H1 (cell line): Measurements from ENCODE around the gene MOB3B. TPM values are rescaled to one million over a fixed set of nuclear protein-coding genes. Genes with fewer than 3 reads are reported as not detected.
A peak's percentile ranks its signal among the peaks of the same experiment; 100 is the strongest.

Experiments used
- CTCF ChIA-PET: fragments of 300-600 bp; sonication (Branson Sonifier 250); formaldehyde crosslinking; loops from one replicate; lab custom pipeline; 2021; ENCODE audit not compliant: partially characterized antibody; lab: Charles Lee
- POLR2A ChIA-PET: fragments of 300-600 bp; sonication (Branson Sonifier 250); formaldehyde crosslinking; loops from one replicate; lab custom pipeline; 2021; ENCODE audit warnings: inconsistent platforms; ENCODE audit not compliant: partially characterized antibody; lab: Charles Lee
- DNase-seq, 2 experiments: peaks; one replicate each; pipeline versions ENCODE4 v3.0.0 to v3.0.0-alpha.2; 2010 to 2022; ENCODE audit warnings: low spot score in 2 of 2, low read depth in 1 of 2, mixed read lengths in 1 of 2
- FAIRE-seq: peaks from 2 replicates; lab custom pipeline; 2011; peaks lifted over from hg19 to GRCh38; lab: Jason Lieb, UNC
- H2AFZ ChIP-seq: 2 replicates; pipeline ENCODE4 v1.8.1; 2012; ENCODE audit warnings: low read length, inconsistent platforms
- H2AK5ac ChIP-seq: 2 replicates; pipeline ENCODE4 v1.6.1; 2013; ENCODE audit warnings: low read depth, low read length
- H2BK120ac ChIP-seq: replicated peaks from 2 replicates; pipeline ENCODE3; 2013; ENCODE audit warnings: low read depth, low read length, inconsistent platforms
- H2BK12ac ChIP-seq: 2 replicates; pipeline ENCODE4 v1.6.1; 2013; ENCODE audit warnings: low read depth, low read length
- H2BK15ac ChIP-seq: 2 replicates; pipeline ENCODE4 v1.6.1; 2013; ENCODE audit warnings: low read length
- H2BK20ac ChIP-seq: 2 replicates; pipeline ENCODE4 v1.6.1; 2013; ENCODE audit warnings: low read length
- H2BK5ac ChIP-seq: 2 replicates; pipeline ENCODE4 v1.6.1; 2013; ENCODE audit warnings: low read depth, low read length
- H3K14ac ChIP-seq: 2 replicates; pipeline ENCODE4 v1.6.1; 2013; ENCODE audit warnings: inconsistent platforms; ENCODE audit not compliant: insufficient read length
- H3K18ac ChIP-seq: 2 replicates; pipeline ENCODE4 v1.6.1; 2013; ENCODE audit warnings: low read length; ENCODE audit errors: extremely low read depth
- H3K23ac ChIP-seq: 2 replicates; pipeline ENCODE4 v1.6.1; 2013; ENCODE audit warnings: inconsistent platforms; ENCODE audit not compliant: insufficient read length
- H3K23me2 ChIP-seq: 2 replicates; pipeline ENCODE4 v1.6.1; 2013; ENCODE audit warnings: low read depth, low read length
- H3K27ac ChIP-seq: 2 replicates; pipeline ENCODE4 v1.6.1; 2011; ENCODE audit warnings: low read depth, low read length, inconsistent platforms
- H3K27me3 ChIP-seq, 4 experiments: replicated peaks in 1 of 4; 1 replicate in 1 of 4; 2 replicates in 3 of 4; pipeline versions ENCODE4 v1.6.1 to v1.8.1; 2011 to 2013; ENCODE audit warnings: low read length in 3 of 4, mild to moderate bottlenecking in 3 of 4, inconsistent platforms in 2 of 4, mixed read lengths in 2 of 4, moderate library complexity in 1 of 4; ENCODE audit not compliant: control insufficient read depth in 3 of 4, insufficient read depth in 3 of 4; ENCODE audit errors: extremely low read depth in 1 of 4
- H3K36me3 ChIP-seq, 4 experiments: 2 replicates each; pipeline versions ENCODE4 v1.6.1 to v1.8.1; 2011 to 2013; ENCODE audit warnings: mild to moderate bottlenecking in 4 of 4, low read length in 3 of 4, moderate library complexity in 2 of 4, control low read depth in 1 of 4, inconsistent platforms in 1 of 4; ENCODE audit not compliant: insufficient read depth in 4 of 4, control insufficient read depth in 2 of 4
- H3K4ac ChIP-seq: replicated peaks from 2 replicates; pipeline ENCODE3; 2013; ENCODE audit warnings: low read length, low read depth, mixed read lengths, inconsistent platforms; ENCODE audit not compliant: insufficient read length
- H3K4me1 ChIP-seq, 4 experiments: replicated peaks in 1 of 4; 1 replicate in 1 of 4; 2 replicates in 3 of 4; pipeline versions ENCODE4 v1.6.1 to v1.8.1; 2011 to 2013; ENCODE audit warnings: low read length in 3 of 4, inconsistent platforms in 2 of 4, mixed read lengths in 1 of 4; ENCODE audit not compliant: insufficient read depth in 4 of 4, control insufficient read depth in 3 of 4
- H3K4me2 ChIP-seq, 2 experiments: 2 replicates each; pipeline versions ENCODE4 v1.6.1 to v1.8.1; 2011 to 2013; ENCODE audit warnings: low read depth in 2 of 2, low read length in 2 of 2, control low read depth in 1 of 2, inconsistent platforms in 1 of 2, mild to moderate bottlenecking in 1 of 2; ENCODE audit not compliant: insufficient read depth in 1 of 2
- H3K4me3 ChIP-seq, 4 experiments: fragments of 200-600, 300-600 bp in 1 of 4; sonication (generic), shearing (Covaris generic), sonication (Bioruptor Twin) in 1 of 4; 2 replicates each; pipeline versions ENCODE4 v1.5.1 to v1.8.1; 2011 to 2016; ENCODE audit warnings: low read length in 4 of 4, low read depth in 3 of 4, control low read depth in 2 of 4, inconsistent platforms in 2 of 4, mild to moderate bottlenecking in 2 of 4, mixed read lengths in 1 of 4, moderate library complexity in 1 of 4; ENCODE audit not compliant: insufficient read depth in 2 of 4; ENCODE audit errors: extremely low read depth in 1 of 4
- H3K56ac ChIP-seq: replicated peaks from 2 replicates; pipeline ENCODE3; 2013; ENCODE audit warnings: low read depth, mild to moderate bottlenecking, mixed read lengths, low read length, inconsistent platforms; ENCODE audit not compliant: insufficient read length
- H3K79me1 ChIP-seq: 2 replicates; pipeline ENCODE4 v1.6.1; 2013; ENCODE audit warnings: low read depth, low read length, control low read depth
- H3K79me2 ChIP-seq, 2 experiments: 2 replicates each; pipeline versions ENCODE4 v1.6.1 to v1.8.1; 2012 to 2013; ENCODE audit warnings: low read length in 2 of 2, mild to moderate bottlenecking in 2 of 2, inconsistent platforms in 1 of 2; ENCODE audit not compliant: insufficient read depth in 2 of 2, control insufficient read depth in 1 of 2
- H3K9ac ChIP-seq, 4 experiments: replicated peaks in 1 of 4; 1 replicate in 1 of 4; 2 replicates in 3 of 4; pipeline versions ENCODE4 v1.6.1 to v1.8.1; 2011 to 2013; ENCODE audit warnings: low read depth in 3 of 4, low read length in 3 of 4, control low read depth in 2 of 4, mild to moderate bottlenecking in 2 of 4, moderate library complexity in 2 of 4, inconsistent platforms in 1 of 4; ENCODE audit errors: extremely low read depth in 1 of 4
- H3K9me3 ChIP-seq, 2 experiments: 2 replicates each; pipeline versions ENCODE4 v1.6.1 to v1.8.1; 2012 to 2013; ENCODE audit warnings: mild to moderate bottlenecking in 2 of 2, moderate library complexity in 2 of 2, control low read depth in 1 of 2, inconsistent platforms in 1 of 2, low read depth in 1 of 2, low read length in 1 of 2, mixed read lengths in 1 of 2; ENCODE audit not compliant: insufficient read depth in 2 of 2
- H4K20me1 ChIP-seq, 2 experiments: replicated peaks in 1 of 2; 2 replicates each; pipeline versions ENCODE3 to v1.8.1; 2011 to 2013; ENCODE audit warnings: inconsistent platforms in 2 of 2, low read length in 2 of 2, mild to moderate bottlenecking in 1 of 2; ENCODE audit not compliant: insufficient read depth in 2 of 2, control insufficient read depth in 1 of 2
- H4K5ac ChIP-seq: 2 replicates; pipeline ENCODE4 v1.6.1; 2013; ENCODE audit warnings: low read length, low read depth, mixed read lengths, inconsistent platforms; ENCODE audit not compliant: insufficient read length
- H4K8ac ChIP-seq: 2 replicates; pipeline ENCODE4 v1.8.0; 2013; ENCODE audit warnings: mild to moderate bottlenecking, moderate library complexity, low read length, inconsistent platforms; ENCODE audit not compliant: insufficient read depth; ENCODE audit errors: extremely low read depth
- H4K91ac ChIP-seq: replicated peaks from 2 replicates; pipeline ENCODE3; 2013; ENCODE audit warnings: low read length, mixed read lengths, inconsistent platforms; ENCODE audit not compliant: insufficient read length
- ASH2L ChIP-seq: fragments of 200-600, 300-600 bp; sonication (generic); IDR thresholded peaks from one replicate; pipeline ENCODE4 v1.7.1; 2017; ENCODE audit warnings: low read length
- BCL11A ChIP-seq, 2 experiments: IDR thresholded peaks; one replicate each; pipeline ENCODE4 v1.6.1; 2011; ENCODE audit warnings: low read depth in 2 of 2, low read length in 2 of 2, mild to moderate bottlenecking in 2 of 2
- EGR1 ChIP-seq: IDR thresholded peaks from 2 replicates; pipeline ENCODE4 v1.6.1; 2011; ENCODE audit warnings: low read depth, low read length, borderline replicate concordance
- MAX ChIP-seq: IDR thresholded peaks from 2 replicates; pipeline ENCODE4 v1.6.1; 2012; ENCODE audit warnings: inconsistent platforms
- POLR2A ChIP-seq, 2 experiments: IDR thresholded peaks; 1 replicate in 1 of 2; 2 replicates in 1 of 2; pipeline ENCODE4 v1.6.1; 2011; ENCODE audit warnings: low read depth in 2 of 2, low read length in 2 of 2, mild to moderate bottlenecking in 2 of 2; ENCODE audit errors: control extremely low read depth in 1 of 2
- POLR2AphosphoS5 ChIP-seq: IDR thresholded peaks from 2 replicates; pipeline ENCODE4 v1.6.1; 2011; ENCODE audit warnings: low read depth, low read length
- SAP30 ChIP-seq: fragments of 300-600 bp; sonication (generic); IDR thresholded peaks from 2 replicates; pipeline ENCODE4 v1.7.1; 2012; ENCODE audit warnings: low read length, moderate library complexity, mild to moderate bottlenecking, inconsistent platforms; ENCODE audit not compliant: insufficient read depth, insufficient replicate concordance
- SIX5 ChIP-seq: IDR thresholded peaks from 2 replicates; pipeline ENCODE4 v1.6.1; 2011; ENCODE audit warnings: mild to moderate bottlenecking, low read depth, low read length
- WGBS, 2 experiments: shearing (Covaris generic) in 1 of 2; methylation state at CpG; one replicate each; pipeline versions ENCODE4 v1.1.6 to v1.1.7; 2013 to 2015; ENCODE audit warnings: low lambda C conversion rate in 2 of 2, mixed read lengths in 2 of 2, inconsistent platforms in 1 of 2, low coverage in 1 of 2, missing lambda C conversion rate in 1 of 2; ENCODE audit not compliant: insufficient replicate concordance in 2 of 2, insufficient coverage in 1 of 2, insufficient read length in 1 of 2; ENCODE audit errors: extremely low coverage in 1 of 2, missing lambda C conversion rate in 1 of 2; 5-methylcytosine and 5-hydroxymethylcytosine counted together
- polyA plus RNA-seq, 7 experiments: library from polyadenylated mRNA; depleted of rRNA in 3 of 7; stranded (reverse) in 5 of 7; unstranded in 2 of 7; fragments of >200 nt in 5 of 7; fragments of 200-250 nt in 2 of 7; gene quantifications; 1 replicate in 5 of 7; 2 replicates in 1 of 7; 4 replicates in 1 of 7; pipeline versions ENCODE4 v1.2.1 to v1.2.3, GENCODE V29; 2011 to 2013; ENCODE audit warnings: missing spikeins in 2 of 7, mixed read lengths in 2 of 7
- total RNA-seq: library from RNA; stranded (reverse); fragmentation: NEBNext Ultra II Directional; extraction: Animal tissue kit (Norgen Biotek cat#: 25700); gene quantifications from 2 replicates; pipeline ENCODE4 v1.2.1, GENCODE V29; 2021

Gene MOB3B
- total and polyA plus RNA-seq, 2 of the 8 experiments (the other 6 are each of a cell fraction or from before 2014, with no cell fraction given) = 12.7 to 16.1 TPM

DNA sequence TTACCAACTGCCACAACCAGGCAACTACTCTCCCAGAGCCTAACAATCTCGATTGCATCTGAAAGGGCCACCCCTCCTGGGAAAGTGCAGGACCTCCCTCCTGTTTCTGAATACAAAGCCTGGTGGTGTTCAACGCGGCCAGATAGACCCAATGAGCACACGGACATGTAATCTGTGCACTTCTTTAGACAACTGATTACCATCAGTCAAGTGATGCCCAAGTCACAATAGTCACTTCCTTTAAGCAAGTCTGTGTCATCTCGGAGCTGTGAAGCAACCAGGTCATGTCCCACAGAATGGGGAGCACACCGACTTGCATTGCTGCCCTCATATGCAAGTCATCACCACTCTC lies 42.9 kb upstream of the MOB3B start:
- H3K9ac ChIP-seq = peak overlapping the region; percentile 83 to 98 (median 88)
- WGBS, 2 experiments = 2% methylated on average over 6 of the region's 6 CpGs; no CpG with 5 or more reads in 1 of the 2 experiments
- ChIA-PET POLR2A (interaction anchor here (0.9 to 1.1 kb wide), 3 partner anchors 13 to 546 kb away, joined by 3 to 6 read pairs (median 3); no protein-coding TSS in a partner anchor), CTCF (interaction anchor here (2.3 kb wide), 1 partner anchor 36 kb away, joined by 7 read pairs; no protein-coding TSS in a partner anchor)
- no peak overlapping the region for H3K14ac ChIP-seq
- H3K56ac ChIP-seq = no peak overlapping the region
- H3K4ac ChIP-seq = no peak overlapping the region
- H2AK5ac ChIP-seq = no peak overlapping the region; the same call in 1 of the 2 replicates
- H3K23me2 ChIP-seq = peaks cover 7% of the 10 kb centered on the region
- no peaks in the 10 kb centered on the region for H3K36me3 ChIP-seq
- H2BK20ac ChIP-seq = no peak overlapping the region
- FAIRE-seq = peak; percentile 36
- no peaks in the 10 kb centered on the region; a peak in 1 of 7 replicates for H3K27me3 ChIP-seq
- H3K4me3 ChIP-seq = peak overlapping the region; percentile 79 to 87 (median 82)
- H3K4me2 ChIP-seq = peak overlapping the region; percentile 89 to 99
- peaks cover 0 to 39% of the 10 kb centered on the region in 2 experiments; a peak in 2 of 4 replicates for H3K79me2 ChIP-seq
- H4K8ac ChIP-seq = peak overlapping the region; percentile 82; the same call in 1 of the 2 replicates
- peak overlapping the region; percentile 59 for H2AFZ ChIP-seq
- H3K18ac ChIP-seq = peak overlapping the region; percentile 81; the same call in 1 of the 2 replicates
- no peak overlapping the region for H4K91ac ChIP-seq
- 0 out of 2 replicates have a peak overlapping the region, but pooled peaks have one; percentile 28 for H2BK5ac ChIP-seq
- 0 out of 2 replicates have a peak, but pooled peaks cover 2% of the 10 kb centered on the region for H3K79me1 ChIP-seq
- DNase-seq = no peak
- H3K27ac ChIP-seq = peak overlapping the region; percentile 58
- no peak overlapping the region; the same call in 1 of the 2 replicates for H2BK12ac ChIP-seq
- no peak overlapping the region for H2BK15ac ChIP-seq
- peaks cover 0 to 5% (median 1%) of the 10 kb centered on the region in 4 experiments; a peak in 4 of 7 replicates for H3K4me1 ChIP-seq
- H4K20me1 ChIP-seq = peaks cover 0 to 6% of the 10 kb centered on the region in 2 experiments
- H3K9me3 ChIP-seq = no peaks in the 10 kb centered on the region
- no peak overlapping the region for H2BK120ac ChIP-seq
- TF ChIP-seq POLR2AphosphoS5 = peak; percentile 70
- TF ChIP-seq ASH2L = no peak
- no peak for TF ChIP-seq SIX5
- TF ChIP-seq POLR2A (IDR thresholded peaks at IDR 0.05; ENCODE audit: control extremely low read depth in 1 of 2, low read depth in 2 of 2, low read length in 2 of 2) = peak in 1 of 2 experiments; percentile 22; a peak in 2 of 3 replicates
- peak; percentile 71 for TF ChIP-seq SAP30
- TF ChIP-seq BCL11A (IDR thresholded peaks at IDR 0.05; ENCODE audit: low read depth in 2 of 2, low read length in 2 of 2) = no peak
- TF ChIP-seq MAX = 0 out of 2 replicates have a peak, but pooled peaks have one; percentile 9
- TF ChIP-seq EGR1 = no peak
- TF ChIP-seq, all 59 proteins: peak for 4
- H4K5ac ChIP-seq = peak overlapping the region; percentile 12
- H3K23ac ChIP-seq = no peak overlapping the region
